Measurements from ENCODE around the gene COL5A1.
"Not testable (repeated sequence)": the region's sequence is repeated elsewhere in the genome, so short reads cannot be mapped to it uniquely, and the experiment has no call there.

Gene COL5A1

GRCh38 chr9:134846699-134847098 is 205.1 kb downstream of the COL5A1 start:
- in situ Hi-C loops (cut with MboI; ENCODE audit: low sequenced_read_pairs): no loop called here

GRCh38 chr9:134847138-134847537 is 205.5 kb downstream of the COL5A1 start:
- in situ Hi-C loops (cut with MboI; ENCODE audit: low sequenced_read_pairs): no loop called here

GRCh38 chr9:134847752-134848432 is 206.3 kb downstream of the COL5A1 start:
- in situ Hi-C loops (cut with MboI; ENCODE audit: low sequenced_read_pairs): no loop called here

- in situ Hi-C loops (cut with MboI; ENCODE audit: low sequenced_read_pairs): no loop called here
Observed at GRCh38 chr9:134848504-134848903, 206.9 kb downstream of the COL5A1 start.

- in situ Hi-C loops (cut with MboI; ENCODE audit: low sequenced_read_pairs): no loop called here
Observed at GRCh38 chr9:134850611-134851010, 209.0 kb downstream of the COL5A1 start.

- in situ Hi-C loops (cut with MboI; ENCODE audit: low sequenced_read_pairs): no loop called here
Observed at GRCh38 chr9:134851020-134851419, 209.4 kb downstream of the COL5A1 start.

GRCh38 chr9:134852906-134853654 is 211.5 kb downstream of the COL5A1 start:
- in situ Hi-C loops (cut with MboI; ENCODE audit: low sequenced_read_pairs): no loop called here

- in situ Hi-C loops (cut with MboI; ENCODE audit: low sequenced_read_pairs): no loop called here
Observed at GRCh38 chr9:134853893-134854292, 212.3 kb downstream of the COL5A1 start.

- in situ Hi-C loops (cut with MboI; ENCODE audit: low sequenced_read_pairs): no loop called here
Observed at GRCh38 chr9:134854541-134854981, 213.0 kb downstream of the COL5A1 start.

GRCh38 chr9:134855231-134855899 is 213.8 kb downstream of the COL5A1 start:
- in situ Hi-C loops (cut with MboI; ENCODE audit: low sequenced_read_pairs): no loop called here

- in situ Hi-C loops (cut with MboI; ENCODE audit: low sequenced_read_pairs): no loop called here
Observed at GRCh38 chr9:134855900-134856377, 214.3 kb downstream of the COL5A1 start.

GRCh38 chr9:134857451-134857850 is 215.8 kb downstream of the COL5A1 start:
- in situ Hi-C loops (cut with MboI; ENCODE audit: low sequenced_read_pairs): not testable (repeated sequence)

GRCh38 chr9:134858051-134858841 is 216.6 kb downstream of the COL5A1 start:
- in situ Hi-C loops (cut with MboI; ENCODE audit: low sequenced_read_pairs): no loop called here

- in situ Hi-C loops (cut with MboI; ENCODE audit: low sequenced_read_pairs): no loop called here
Observed at GRCh38 chr9:134860510-134860909, 218.9 kb downstream of the COL5A1 start.

- in situ Hi-C loops (cut with MboI; ENCODE audit: low sequenced_read_pairs): no loop called here
Observed at GRCh38 chr9:134861595-134862334, 220.2 kb downstream of the COL5A1 start.

- in situ Hi-C loops (cut with MboI; ENCODE audit: low sequenced_read_pairs): no loop called here
Observed at GRCh38 chr9:134863306-134863902, 221.8 kb downstream of the COL5A1 start.

GRCh38 chr9:134863941-134864820 is 222.6 kb downstream of the COL5A1 start:
- in situ Hi-C loops (cut with MboI; ENCODE audit: low sequenced_read_pairs): no loop called here

GRCh38 chr9:134864821-134865190 is 223.2 kb downstream of the COL5A1 start:
- in situ Hi-C loops (cut with MboI; ENCODE audit: low sequenced_read_pairs): no loop called here

Data from HL-60/S4 (cell line).